Naive thymus-derived CD4-positive, alpha-beta T cell (primary cell): Measurements from ENCODE around the gene RNASE4. TPM values are rescaled to one million over a fixed set of nuclear protein-coding genes. Genes with fewer than 3 reads are reported as not detected.

Source experiments
- ATAC-seq: fragments of 150-1000 bp; cut with Tn5 transposase; 2 replicates; pipeline ENCODE4 v1.10.0; 2021; ENCODE audit warnings: mild to moderate bottlenecking, moderate library complexity
- CTCF ChIA-PET: fragments of 350-600 bp; sonication (Branson Sonifier 250); formaldehyde crosslinking; loops from one replicate; lab custom pipeline; 2021; ENCODE audit warnings: antibody characterized with exemption; lab: Charles Lee
- POLR2A ChIA-PET: fragments of 350-600 bp; sonication (Branson Sonifier 250); formaldehyde crosslinking; loops from one replicate; lab custom pipeline; 2021; ENCODE audit warnings: antibody characterized with exemption, inconsistent platforms; lab: Charles Lee
- DNase-seq, 9 donors: peaks; one replicate each; pipeline versions ENCODE4 v3.0.0 to v3.0.0-alpha.2; 2020 to 2022; ENCODE audit warnings: mixed read lengths in 1 of 9
- H3K27ac ChIP-seq: one replicate; pipeline ENCODE4 v1.7.0; 2013; ENCODE audit warnings: mild to moderate bottlenecking, low read depth, low read length, moderate library complexity
- H3K27me3 ChIP-seq, 2 donors: one replicate each; pipeline ENCODE4 v1.7.0; 2013; ENCODE audit warnings: low read length in 2 of 2, mild to moderate bottlenecking in 2 of 2, moderate library complexity in 2 of 2; ENCODE audit not compliant: control insufficient read depth in 2 of 2, insufficient read depth in 2 of 2
- H3K36me3 ChIP-seq, 3 experiments: 1 replicate in 2 of 3; 2 replicates in 1 of 3; pipeline ENCODE4 v1.7.0; 2013; ENCODE audit warnings: low read length in 3 of 3, mild to moderate bottlenecking in 3 of 3, moderate library complexity in 1 of 3; ENCODE audit not compliant: insufficient read depth in 3 of 3, control insufficient read depth in 2 of 3
- H3K4me1 ChIP-seq, 2 donors: one replicate each; pipeline ENCODE4 v1.7.0; 2013; ENCODE audit warnings: low read length in 2 of 2, mild to moderate bottlenecking in 2 of 2, moderate library complexity in 1 of 2; ENCODE audit not compliant: control insufficient read depth in 2 of 2, insufficient read depth in 2 of 2
- H3K4me3 ChIP-seq: 2 replicates; pipeline ENCODE4 v1.7.0; 2013; ENCODE audit warnings: mild to moderate bottlenecking, low read length
- H3K9me3 ChIP-seq, 3 experiments: 1 replicate in 2 of 3; 2 replicates in 1 of 3; pipeline ENCODE4 v1.7.0; 2013; ENCODE audit warnings: low read length in 3 of 3; ENCODE audit not compliant: control insufficient read depth in 2 of 3
- H3K27ac Mint-ChIP-seq, 9 donors: one replicate each; pipeline ENCODE4 v1.8.0; 2020 to 2022; ENCODE audit warnings: mixed read lengths in 9 of 9, mild to moderate bottlenecking in 8 of 9, moderate library complexity in 5 of 9, inconsistent platforms in 2 of 9
- H3K27me3 Mint-ChIP-seq, 5 donors: one replicate each; pipeline ENCODE4 v1.8.0; 2021 to 2022; ENCODE audit warnings: mixed read lengths in 5 of 5, mild to moderate bottlenecking in 1 of 5
- H3K36me3 Mint-ChIP-seq, 5 donors: one replicate each; pipeline ENCODE4 v1.8.0; 2020 to 2022; ENCODE audit warnings: mixed read lengths in 5 of 5, mild to moderate bottlenecking in 3 of 5, inconsistent platforms in 1 of 5
- H3K4me1 Mint-ChIP-seq, 7 donors: one replicate each; pipeline ENCODE4 v1.8.0; 2020 to 2022; ENCODE audit warnings: mixed read lengths in 7 of 7, mild to moderate bottlenecking in 3 of 7, inconsistent platforms in 1 of 7
- H3K4me3 Mint-ChIP-seq, 10 donors: one replicate each; pipeline ENCODE4 v1.8.0; 2020 to 2022; ENCODE audit warnings: mild to moderate bottlenecking in 10 of 10, mixed read lengths in 10 of 10, moderate library complexity in 6 of 10, inconsistent platforms in 2 of 10
- H3K9me3 Mint-ChIP-seq, 11 donors: one replicate each; pipeline ENCODE4 v1.8.0; 2020 to 2022; ENCODE audit warnings: mixed read lengths in 11 of 11, mild to moderate bottlenecking in 4 of 11, inconsistent platforms in 1 of 11, moderate library complexity in 1 of 11
- intact Hi-C, 2 donors: fragments of 100-400 bp; cut with micrococcal nuclease; formaldehyde crosslinking; loops; one replicate each; pipeline ENCODE4 v1.15.1; 2023
- polyA plus RNA-seq, 2 donors: library from polyadenylated mRNA; unstranded; fragments of 300-500 nt; fragmentation: Illumina TruSeq; gene quantifications; one replicate each; pipeline ENCODE4 v1.2.3, GENCODE V29; 2021
- total RNA-seq, 6 experiments: library from RNA in 5 of 6; stranded (reverse) in 5 of 6; gene quantifications; 1 replicate in 5 of 6; 2 replicates in 1 of 6; pipeline ENCODE4 v1.2.3 and lab custom pipeline; 2021 to 2026

Gene RNASE4
- total and polyA plus RNA-seq, 7 experiments from 2014 or later: 0.17 to 4.2 (median 0.47) TPM; not detected in 1

GRCh38 chr14:20652996-20653975 lies 31.1 kb upstream of the RNASE4 start:
- Mint-ChIP-seq H3K4me1 (peaks cover 18 to 34% (median 31%) of the 10 kb centered on the region in 7 donors), H3K27me3 (peaks cover 71 to 78% (median 73%) of the 10 kb centered on the region in 5 donors)
- no peak overlapping the region for H3K4me3 ChIP-seq

GRCh38 chr14:20655851-20656250 lies 28.5 kb upstream of the RNASE4 start:
- H3K27ac Mint-ChIP-seq: no peak overlapping the region
- H3K27me3 Mint-ChIP-seq: peaks cover 66 to 82% (median 71%) of the 10 kb centered on the region in 5 donors
- no peak for ATAC-seq
- peaks cover 0 to 7% (median 0%) of the 10 kb centered on the region in 5 donors for H3K36me3 Mint-ChIP-seq
- peaks cover 0 to 5% (median 0%) of the 10 kb centered on the region in 11 donors for H3K9me3 Mint-ChIP-seq
- Histone ChIP-seq H3K27me3 (peaks cover 9 to 25% of the 10 kb centered on the region in 2 donors), H3K36me3 (no peaks in the 10 kb centered on the region), H3K9me3 (no peaks in the 10 kb centered on the region), H3K4me1 (peaks cover 0 to 6% of the 10 kb centered on the region in 2 donors), H3K4me3 (no peak overlapping the region), H3K27ac (no peak overlapping the region)
- no peak overlapping the region for H3K4me3 Mint-ChIP-seq
- intact Hi-C loops: no loop called here
- peaks cover 18 to 34% (median 33%) of the 10 kb centered on the region in 7 donors for H3K4me1 Mint-ChIP-seq
- DNase-seq: no peak
- ChIA-PET CTCF (interaction anchor here (0.7 to 1.5 kb wide), 2 partner anchors 37 to 304 kb away, joined by 3 read pairs; no protein-coding TSS in a partner anchor), POLR2A (no interaction called here)

More at GRCh38 chr14:20652996-20653975, 31.1 kb upstream of the RNASE4 start:
- Histone ChIP-seq H3K36me3 (no peaks in the 10 kb centered on the region), H3K9me3 (no peaks in the 10 kb centered on the region), H3K27ac (no peak overlapping the region), H3K4me1 (peaks cover 0 to 6% of the 10 kb centered on the region in 2 donors), H3K27me3 (peaks cover 9 to 25% of the 10 kb centered on the region in 2 donors)
- peak in 8 of 9 donors; percentile 22 to 61 (median 36) for DNase-seq
- peak overlapping the region in 1 of 9 donors; percentile 69 for H3K27ac Mint-ChIP-seq
- H3K9me3 Mint-ChIP-seq: peaks cover 0 to 5% (median 0%) of the 10 kb centered on the region in 11 donors
- intact Hi-C loops: loop anchor here (1.0 to 5.0 kb wide), 3 partner anchors 23 to 41 kb away; no protein-coding TSS in a partner anchor
- H3K4me3 Mint-ChIP-seq: peak overlapping the region; percentile 43 to 73 (median 61)
- peak; percentile 56 for ATAC-seq
- H3K36me3 Mint-ChIP-seq: peaks cover 0 to 7% (median 0%) of the 10 kb centered on the region in 5 donors
- ChIA-PET CTCF (interaction anchor here (0.7 kb wide), 1 partner anchor 136 kb away, joined by 4 read pairs; no protein-coding TSS in a partner anchor), POLR2A (no interaction called here)

- ChIA-PET POLR2A (no interaction called here), CTCF (interaction anchor here (0.7 to 1.5 kb wide), 4 partner anchors 25 to 304 kb away, joined by 3 to 5 read pairs (median 3); no protein-coding TSS in a partner anchor)
- Histone ChIP-seq H3K4me3 (no peak overlapping the region), H3K27ac (no peak overlapping the region), H3K4me1 (peaks cover 0 to 6% of the 10 kb centered on the region in 2 donors), H3K9me3 (no peaks in the 10 kb centered on the region), H3K36me3 (no peaks in the 10 kb centered on the region), H3K27me3 (peaks cover 9 to 25% of the 10 kb centered on the region in 2 donors)
- Mint-ChIP-seq H3K27ac (no peak overlapping the region), H3K9me3 (peaks cover 0 to 5% (median 0%) of the 10 kb centered on the region in 11 donors), H3K27me3 (peaks cover 64 to 82% (median 70%) of the 10 kb centered on the region in 5 donors), H3K4me3 (no peak overlapping the region), H3K36me3 (peaks cover 0 to 7% (median 0%) of the 10 kb centered on the region in 5 donors), H3K4me1 (peaks cover 18 to 34% (median 33%) of the 10 kb centered on the region in 7 donors)
- intact Hi-C loops: no loop called here
- ATAC-seq: no peak
- no peak for DNase-seq
Observed at GRCh38 chr14:20656274-20656673, 28.1 kb upstream of the RNASE4 start.

- DNase-seq (peak in 3 of 9 donors; percentile 17 to 33 (median 22)), ATAC-seq (peak; percentile 73)
- Histone ChIP-seq H3K27me3 (peaks cover 3 to 18% of the 10 kb centered on the region in 2 donors), H3K27ac (no peak overlapping the region), H3K4me3 (no peak overlapping the region), H3K4me1 (peaks cover 0 to 7% of the 10 kb centered on the region in 2 donors), H3K9me3 (no peaks in the 10 kb centered on the region), H3K36me3 (no peaks in the 10 kb centered on the region)
- ChIA-PET CTCF (interaction anchor here (0.9 to 2.5 kb wide), 8 partner anchors 24 to 267 kb away, joined by 3 to 17 read pairs (median 3); no protein-coding TSS in a partner anchor), POLR2A (interaction anchor here (0.6 to 1.1 kb wide), 2 partner anchors 21 to 24 kb away, joined by 3 to 4 read pairs; no protein-coding TSS in a partner anchor)
- Mint-ChIP-seq H3K27ac (peak overlapping the region in 1 of 9 donors; percentile 25), H3K9me3 (peaks cover 0 to 5% (median 0%) of the 10 kb centered on the region in 11 donors), H3K4me1 (peaks cover 25 to 44% (median 35%) of the 10 kb centered on the region in 7 donors), H3K27me3 (peaks cover 54 to 70% (median 64%) of the 10 kb centered on the region in 5 donors), H3K4me3 (peak overlapping the region in 4 of 10 donors; percentile 2 to 25 (median 12)), H3K36me3 (peaks cover 0 to 7% (median 0%) of the 10 kb centered on the region in 5 donors)
- intact Hi-C loops: no loop called here
Observed at GRCh38 chr14:20657216-20658211, 26.8 kb upstream of the RNASE4 start.

- no peaks in the 10 kb centered on the region for H3K36me3 ChIP-seq
- no peaks in the 10 kb centered on the region for H3K9me3 ChIP-seq
- intact Hi-C loops: no loop called here
- peaks cover 0 to 13% of the 10 kb centered on the region in 2 donors for H3K27me3 ChIP-seq
- Mint-ChIP-seq H3K27ac (no peak overlapping the region), H3K9me3 (peaks cover 0 to 5% (median 0%) of the 10 kb centered on the region in 11 donors), H3K4me1 (peaks cover 30 to 45% (median 35%) of the 10 kb centered on the region in 7 donors), H3K27me3 (peaks cover 47 to 66% (median 61%) of the 10 kb centered on the region in 5 donors), H3K36me3 (peaks cover 0 to 7% (median 0%) of the 10 kb centered on the region in 5 donors), H3K4me3 (no peak overlapping the region)
- no peak overlapping the region for H3K27ac ChIP-seq
- H3K4me3 ChIP-seq: no peak overlapping the region
- no peak for DNase-seq
- H3K4me1 ChIP-seq: peaks cover 0 to 9% of the 10 kb centered on the region in 2 donors
- ATAC-seq: no peak
- CTCF ChIA-PET: interaction anchor here (0.8 to 2.5 kb wide), 4 partner anchors 10 to 40 kb away, joined by 3 to 17 read pairs (median 3); no protein-coding TSS in a partner anchor
- POLR2A ChIA-PET: no interaction called here
Observed at GRCh38 chr14:20658246-20658645, 26.1 kb upstream of the RNASE4 start.
